Hepatocyte (in vitro differentiated cells): ENCODE measurements around the gene PTPRT. TPM values are rescaled to one million over a fixed set of nuclear protein-coding genes. Genes with fewer than 3 reads are reported as not detected.

Experiments used
- DNase-seq: peaks from one replicate; pipeline ENCODE4 v3.0.0-alpha.2; 2016; ENCODE audit warnings: low spot score
- H2AFZ ChIP-seq: fragments of 200-600 bp; sonication (generic); 2 replicates; pipeline ENCODE4 v1.6.0; 2016; ENCODE audit warnings: antibody characterized with exemption, mild to moderate bottlenecking
- H3K27ac ChIP-seq: fragments of 200-600 bp; sonication (generic); 2 replicates; pipeline ENCODE4 v1.5.1; 2016; ENCODE audit warnings: mild to moderate bottlenecking
- H3K27me3 ChIP-seq: fragments of 200-600 bp; sonication (generic); 2 replicates; pipeline ENCODE4 v1.6.1; 2016
- H3K36me3 ChIP-seq: fragments of 200-600 bp; sonication (generic); replicated peaks from 2 replicates; pipeline ENCODE4 v1.5.1; 2016; ENCODE audit warnings: low read depth; ENCODE audit not compliant: insufficient read depth
- H3K4me1 ChIP-seq: fragments of 200-600 bp; sonication (generic); 2 replicates; pipeline ENCODE4 v1.5.1; 2016; ENCODE audit warnings: mild to moderate bottlenecking, moderate library complexity; ENCODE audit not compliant: insufficient read depth
- H3K4me2 ChIP-seq: fragments of 200-600 bp; sonication (generic); 2 replicates; pipeline ENCODE4 v1.6.0; 2016
- H3K4me3 ChIP-seq: fragments of 200-600 bp; sonication (generic); 2 replicates; pipeline ENCODE4 v1.5.1; 2016; ENCODE audit warnings: mild to moderate bottlenecking
- H3K79me2 ChIP-seq: fragments of 200-600 bp; sonication (generic); 2 replicates; pipeline ENCODE4 v1.6.0; 2017; ENCODE audit warnings: mild to moderate bottlenecking
- H3K9me2 ChIP-seq: fragments of 200-600 bp; sonication (generic); replicated peaks from 2 replicates; pipeline ENCODE4 v1.6.0; 2017; ENCODE audit warnings: mild to moderate bottlenecking; ENCODE audit not compliant: insufficient read depth
- H3K9me3 ChIP-seq: fragments of 200-600 bp; sonication (generic); 2 replicates; pipeline ENCODE4 v1.5.1; 2016; ENCODE audit warnings: low read depth, mild to moderate bottlenecking
- H4K20me1 ChIP-seq: fragments of 200-600 bp; sonication (generic); 2 replicates; pipeline ENCODE4 v1.6.0; 2016; ENCODE audit warnings: mild to moderate bottlenecking; ENCODE audit not compliant: insufficient read depth, poor library complexity, severe bottlenecking
- CTCF ChIP-seq: fragments of 200-600 bp; sonication (generic); IDR thresholded peaks from 2 replicates; pipeline ENCODE4 v1.5.1; 2016; ENCODE audit warnings: antibody characterized with exemption, mild to moderate bottlenecking; ENCODE audit not compliant: poor library complexity
- EZH2 ChIP-seq: fragments of 200-600 bp; sonication (generic); IDR thresholded peaks from 2 replicates; pipeline ENCODE4 v1.6.1; 2016; ENCODE audit warnings: antibody characterized with exemption, mild to moderate bottlenecking, borderline replicate concordance
- EZH2phosphoT487 ChIP-seq: fragments of 200-600 bp; sonication (generic); IDR thresholded peaks from one replicate; pipeline ENCODE4 v1.6.1; 2018; ENCODE audit warnings: antibody characterized with exemption, mild to moderate bottlenecking, low read depth, moderate library complexity; ENCODE audit not compliant: unreplicated experiment, severe bottlenecking
- WGBS: methylation state at CpG from one replicate; pipeline ENCODE4 v1.1.6; 2016; ENCODE audit warnings: low lambda C conversion rate; ENCODE audit errors: missing lambda C conversion rate; 5-methylcytosine and 5-hydroxymethylcytosine counted together
- polyA plus RNA-seq: library from polyadenylated mRNA; unstranded; fragments of >200 nt; fragmentation: Nextera tagmentation; extraction: Ambion mirVana; gene quantifications from 2 replicates; pipeline ENCODE4 v1.2.1, GENCODE V29; 2016
- total RNA-seq: library from RNA; depleted of rRNA; stranded (reverse); fragments of >200 nt; gene quantifications from 2 replicates; pipeline ENCODE4 v1.2.3, GENCODE V29; 2014

Gene PTPRT
- total and polyA plus RNA-seq, 2 experiments from 2014 or later: 0.47 to 0.83 TPM

GRCh38 chr20:42982218-42982617 lies 207.5 kb downstream of the PTPRT start:
- Histone ChIP-seq H3K79me2 (no peaks in the 10 kb centered on the region), H3K27ac (no peak overlapping the region), H3K4me1 (no peaks in the 10 kb centered on the region), H3K4me3 (no peak overlapping the region), H3K9me3 (no peaks in the 10 kb centered on the region), H4K20me1 (no peaks in the 10 kb centered on the region), H2AFZ (no peak overlapping the region), H3K4me2 (no peak overlapping the region), H3K9me2 (no peaks in the 10 kb centered on the region), H3K36me3 (no peaks in the 10 kb centered on the region), H3K27me3 (peaks cover 5% of the 10 kb centered on the region)
- TF ChIP-seq EZH2: no peak
- no peak for TF ChIP-seq CTCF
- TF ChIP-seq EZH2phosphoT487: no peak
- 90% methylated on average over 6 of the region's 6 CpGs for WGBS
- DNase-seq: no peak

- Histone ChIP-seq H2AFZ (no peak overlapping the region), H4K20me1 (no peaks in the 10 kb centered on the region), H3K4me2 (no peak overlapping the region), H3K4me3 (no peak overlapping the region), H3K27me3 (peaks cover 5% of the 10 kb centered on the region), H3K79me2 (no peaks in the 10 kb centered on the region), H3K27ac (no peak overlapping the region), H3K36me3 (no peaks in the 10 kb centered on the region), H3K9me2 (no peaks in the 10 kb centered on the region), H3K9me3 (no peaks in the 10 kb centered on the region), H3K4me1 (no peaks in the 10 kb centered on the region)
- no peak for TF ChIP-seq EZH2
- no peak for TF ChIP-seq EZH2phosphoT487
- no peak for TF ChIP-seq CTCF
- WGBS: 68% methylated on average over 2 of the region's 2 CpGs
- no peak for DNase-seq
These were observed 208.5 kb downstream of the PTPRT start for GRCh38 chr20:42981253-42981652.

- H2AFZ ChIP-seq: no peak overlapping the region
- no peaks in the 10 kb centered on the region for H3K4me1 ChIP-seq
- H3K4me3 ChIP-seq: no peak overlapping the region
- WGBS: 22% methylated on average over 5 of the region's 5 CpGs
- H3K27me3 ChIP-seq: peaks cover 5% of the 10 kb centered on the region
- no peak for DNase-seq
- no peaks in the 10 kb centered on the region for H4K20me1 ChIP-seq
- TF ChIP-seq EZH2phosphoT487: no peak
- TF ChIP-seq CTCF: no peak
- no peak for TF ChIP-seq EZH2
- no peaks in the 10 kb centered on the region for H3K36me3 ChIP-seq
- H3K79me2 ChIP-seq: no peaks in the 10 kb centered on the region
- H3K27ac ChIP-seq: no peak overlapping the region
- H3K9me2 ChIP-seq: no peaks in the 10 kb centered on the region
- no peak overlapping the region for H3K4me2 ChIP-seq
- H3K9me3 ChIP-seq: no peaks in the 10 kb centered on the region
These were observed 210.0 kb downstream of the PTPRT start for GRCh38 chr20:42979720-42980119.
